Stimulated activated CD8-positive, alpha-beta memory T cell treated with anti-CD3 and anti-CD28 coated beads, Interleukin-7, amount 100 ng/mL, for 48 hours (primary cell): Measurements from ENCODE around the gene CEP128.
"Not testable (repeated sequence)": the region's sequence is repeated elsewhere in the genome, so short reads cannot be mapped to it uniquely, and the experiment has no call there.

Source experiments
- DNase-seq, 2 donors: peaks; one replicate each; pipeline ENCODE4 v3.0.0-alpha.2; 2020; ENCODE audit warnings: low read depth in 1 of 2; ENCODE audit errors: extremely low read depth in 1 of 2

Gene CEP128

GRCh38 chr14:80954687-80955299 lies 13.3 kb upstream of the CEP128 start:
- DNase-seq: peak in 1 of 2 donors; percentile 29

- not testable (repeated sequence) for DNase-seq
Measured at GRCh38 chr14:80953211-80953610, 11.7 kb upstream of the CEP128 start.

GRCh38 chr14:80951491-80951890 lies 10.0 kb upstream of the CEP128 start:
- no peak for DNase-seq

GRCh38 chr14:80948291-80948690 lies 6.8 kb upstream of the CEP128 start:
- DNase-seq: no peak

GRCh38 chr14:80946797-80947196 lies 5.3 kb upstream of the CEP128 start:
- DNase-seq: no peak

DNA sequence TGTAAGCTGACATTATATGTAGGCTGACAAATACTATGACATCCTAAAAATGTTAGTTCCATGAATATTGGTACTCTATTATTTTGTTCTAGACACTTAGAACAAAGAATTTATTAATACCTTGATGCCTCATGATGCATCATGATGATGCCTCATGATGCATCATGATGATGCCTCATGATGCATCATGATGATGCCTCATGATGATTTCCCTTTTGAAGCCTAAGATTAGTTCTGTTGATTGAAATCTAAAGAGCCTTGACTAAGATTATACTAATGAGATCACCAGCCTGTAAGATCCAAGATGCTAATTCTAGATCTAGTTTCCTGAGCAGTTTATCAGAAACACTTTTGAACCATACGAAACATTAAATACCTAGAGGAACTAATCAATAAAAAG lies 4.6 kb upstream of the CEP128 start:
- DNase-seq: no peak

GRCh38 chr14:80944861-80945617 lies 3.5 kb upstream of the CEP128 start:
- DNase-seq: no peak

- no peak for DNase-seq
Measured at GRCh38 chr14:80942191-80942600, 658 bp upstream of the CEP128 start.

DNA sequence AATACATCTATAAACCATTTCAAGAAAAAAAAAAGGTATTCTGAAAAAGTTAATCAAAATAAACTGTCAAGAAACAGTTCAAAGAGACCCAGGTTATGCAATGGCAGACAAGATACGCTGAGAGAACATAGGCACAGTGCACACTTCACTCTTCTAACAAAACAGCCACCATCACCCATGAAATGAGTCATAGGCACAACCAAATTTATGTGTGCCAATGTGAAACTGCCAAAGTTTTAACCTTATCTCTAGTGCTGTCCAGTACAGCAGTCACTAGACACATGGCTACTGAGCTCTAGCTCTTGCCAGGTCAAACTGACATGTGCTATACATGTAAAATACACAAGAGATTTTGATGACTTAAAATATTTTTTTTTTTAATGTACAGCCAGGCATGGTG lies 1.4 kb downstream of the CEP128 start:
- DNase-seq: no peak

GRCh38 chr14:80933686-80934085 lies 7.9 kb downstream of the CEP128 start:
- no peak for DNase-seq

GRCh38 chr14:80933282-80933681 lies 8.3 kb downstream of the CEP128 start:
- no peak for DNase-seq

DNA sequence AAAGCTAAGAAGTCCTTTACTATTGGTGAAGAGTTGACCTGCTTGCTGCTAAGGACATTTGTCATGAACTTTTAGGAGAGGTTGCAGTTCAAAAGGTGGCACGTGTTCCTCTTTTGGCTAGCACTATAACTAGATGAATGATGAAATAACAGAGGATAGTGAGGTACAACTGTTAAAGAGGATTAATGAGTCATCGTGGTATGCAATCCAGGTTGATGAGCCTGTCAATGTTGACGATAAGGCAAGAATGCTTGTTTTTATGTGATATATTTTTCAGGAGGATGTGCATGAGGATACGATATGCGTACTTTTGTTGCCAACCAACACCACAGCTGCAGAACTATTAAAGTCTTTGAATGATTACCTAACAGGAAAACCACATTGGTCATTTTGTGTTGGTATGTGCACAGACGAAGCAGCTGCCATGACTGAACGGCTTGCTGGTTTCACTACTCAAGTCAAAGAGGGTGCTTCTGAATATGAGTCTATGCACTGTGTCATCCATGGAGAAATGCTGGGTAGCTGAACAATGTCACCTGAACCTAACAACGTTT lies 10.6 kb downstream of the CEP128 start:
- DNase-seq: peak in 1 of 2 donors; percentile 64

GRCh38 chr14:80930095-80930494 lies 11.4 kb downstream of the CEP128 start:
- no peak for DNase-seq

GRCh38 chr14:80927083-80927989 lies 14.2 kb downstream of the CEP128 start:
- no peak for DNase-seq

GRCh38 chr14:80926397-80927082 lies 15.0 kb downstream of the CEP128 start:
- no peak for DNase-seq

- DNase-seq: no peak
Measured at GRCh38 chr14:80924365-80925103, 17.0 kb downstream of the CEP128 start.

DNA sequence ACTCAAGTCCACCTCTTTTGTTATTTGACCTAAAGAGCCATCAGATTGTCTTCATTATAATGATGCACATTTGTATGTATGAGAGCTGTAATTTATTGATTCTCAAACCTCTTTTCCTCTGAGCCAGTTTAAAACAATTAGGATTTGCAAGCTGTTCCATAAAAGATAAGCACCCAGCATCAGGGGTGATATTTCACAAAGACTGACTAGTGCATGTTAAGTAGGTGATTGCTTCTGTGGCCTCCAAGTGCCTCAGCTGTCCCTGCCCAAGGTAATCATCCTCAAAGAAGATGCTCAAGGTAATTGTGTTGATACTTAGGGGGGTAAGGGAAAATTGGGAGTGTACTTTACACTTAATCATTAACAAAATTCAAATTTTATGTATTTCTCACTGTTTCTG lies 18.2 kb downstream of the CEP128 start:
- no peak for DNase-seq

DNA sequence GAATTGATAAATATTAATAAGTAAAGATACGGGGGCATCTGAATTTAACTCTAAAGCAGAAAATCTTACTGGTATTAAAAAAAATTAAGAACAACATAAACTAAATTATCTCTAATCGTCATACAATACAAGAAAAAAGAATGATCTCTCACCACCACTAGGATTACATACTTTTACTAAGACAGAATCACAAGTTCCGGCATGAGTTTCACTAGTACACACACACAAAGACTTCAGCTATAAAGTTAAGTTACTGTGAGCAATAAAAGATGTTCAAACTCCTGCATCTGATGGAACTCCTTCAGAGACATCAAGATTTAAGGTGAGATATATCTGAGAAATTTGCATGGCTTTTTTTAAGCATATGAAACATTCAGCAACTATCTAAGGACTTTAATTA lies 21.9 kb downstream of the CEP128 start:
- DNase-seq: no peak

DNA sequence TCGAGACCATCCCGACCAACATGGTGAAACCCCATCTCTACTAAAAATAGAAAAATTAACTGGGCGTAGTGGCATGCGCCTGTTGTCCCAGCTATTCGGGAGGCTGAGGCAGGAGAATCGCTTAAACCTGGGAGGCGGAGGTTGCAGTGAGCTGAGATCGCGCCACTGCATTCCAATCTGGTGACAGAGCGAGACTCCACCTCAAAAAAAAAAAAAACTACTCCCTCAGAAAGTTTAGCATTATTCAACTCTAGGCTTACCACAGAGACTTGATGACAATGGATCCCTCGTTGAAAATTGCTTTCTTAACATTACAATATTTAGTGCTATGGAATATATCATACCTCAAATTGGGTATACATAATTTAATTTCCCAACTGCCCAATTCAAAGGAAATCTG lies 29.5 kb downstream of the CEP128 start:
- not testable (repeated sequence) for DNase-seq

DNA sequence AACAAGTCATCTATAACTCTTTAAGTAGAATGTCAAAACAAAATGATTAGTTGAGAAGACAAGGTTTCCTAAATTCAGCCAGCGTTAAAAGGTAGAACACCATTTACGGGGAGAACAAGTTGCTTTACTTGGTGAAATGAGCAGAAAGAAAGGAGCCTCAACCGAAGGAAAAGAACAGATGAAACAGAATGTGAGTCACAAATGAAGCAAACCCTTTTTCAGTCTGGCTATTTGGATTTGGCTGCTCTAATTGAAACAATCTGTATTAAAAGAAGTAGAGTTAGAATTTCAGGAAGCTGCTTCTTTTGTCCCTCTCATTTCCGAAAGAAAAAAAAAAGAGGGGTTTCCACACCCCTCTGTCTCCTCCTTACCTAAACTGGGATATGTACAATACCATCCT lies 34.6 kb downstream of the CEP128 start:
- DNase-seq: no peak
